Uterus (tissue), 4 donors: ENCODE results near the gene ZBTB7C. TPM values are rescaled to one million over a fixed set of nuclear protein-coding genes. Genes with fewer than 3 reads are reported as not detected.

Source experiments
- DNase-seq, 2 donors: peaks; one replicate each; pipeline ENCODE4 v3.0.0-alpha.2; 2019 to 2020
- H3K27ac ChIP-seq, 2 donors: fragments of 200-600 bp; sonication (generic); 1 replicate in 1 of 2; 2 replicates in 1 of 2; pipeline ENCODE4 v1.5.1; 2016 to 2018
- H3K27me3 ChIP-seq, 2 donors: fragments of 200-600 bp; sonication (generic); one replicate each; pipeline ENCODE4 v1.5.1; 2018 to 2019; ENCODE audit warnings: control low read depth in 1 of 2
- H3K36me3 ChIP-seq, 2 donors: fragments of 200-600 bp; sonication (generic); one replicate each; pipeline ENCODE4 v1.5.1; 2019; ENCODE audit warnings: control low read depth in 1 of 2
- H3K4me1 ChIP-seq, 2 donors: fragments of 200-600 bp; sonication (generic); one replicate each; pipeline ENCODE4 v1.5.1; 2018 to 2019; ENCODE audit warnings: control low read depth in 1 of 2
- H3K4me3 ChIP-seq, 2 donors: fragments of 200-600 bp; sonication (generic); 1 replicate in 1 of 2; 2 replicates in 1 of 2; pipeline ENCODE4 v1.5.1; 2018 to 2019; ENCODE audit warnings: mild to moderate bottlenecking in 1 of 2
- H3K9me3 ChIP-seq, 2 donors: fragments of 200-600 bp; sonication (generic); one replicate each; pipeline ENCODE4 v1.5.1; 2019; ENCODE audit warnings: control low read depth in 1 of 2
- CTCF ChIP-seq, 4 experiments: fragments of 200-600 bp in 2 of 4; fragments of 450-650 bp in 2 of 4; sonication (generic) in 2 of 4; IDR thresholded peaks; one replicate each; pipeline ENCODE4 v1.5.1; 2016 to 2019; ENCODE audit warnings: antibody characterized with exemption in 4 of 4, mild to moderate bottlenecking in 2 of 4, moderate library complexity in 1 of 4
- POLR2A ChIP-seq, 2 donors: fragments of 450-650 bp; IDR thresholded peaks; one replicate each; pipeline ENCODE4 v1.6.1; 2016; ENCODE audit warnings: antibody characterized with exemption in 2 of 2, mild to moderate bottlenecking in 1 of 2, moderate library complexity in 1 of 2
- intact Hi-C: fragments of 100-400 bp; cut with DNase I; formaldehyde crosslinking; loops from one replicate; pipeline ENCODE4 v1.15.1; 2023; ENCODE audit warnings: low total_unique reads
- total RNA-seq, 4 donors: library from RNA; depleted of rRNA in 3 of 4; stranded (reverse); fragments of >200 nt in 3 of 4; gene quantifications; one replicate each; pipeline versions ENCODE4 v1.1.0 to v1.2.4, GENCODE V29; 2014 to 2023
- donor health status: DM: yes; HTN: yes; CAD: no.

The ZBTB7C gene
- total RNA-seq, 4 donors from 2014 or later = 1.0 to 11.2 (median 7.9) TPM

GRCh38 chr18:48256848-48257247 is 152.3 kb downstream of the ZBTB7C start:
- DNase-seq = no peak
- no peaks in the 10 kb centered on the region for H3K4me1 ChIP-seq
- H3K27me3 ChIP-seq = no peaks in the 10 kb centered on the region
- no peak overlapping the region for H3K27ac ChIP-seq
- H3K9me3 ChIP-seq = no peaks in the 10 kb centered on the region
- no peaks in the 10 kb centered on the region for H3K36me3 ChIP-seq
- no peak overlapping the region for H3K4me3 ChIP-seq
- intact Hi-C loops = no loop called here
- TF ChIP-seq POLR2A (IDR thresholded peaks at IDR 0.05) (no peak), CTCF (IDR thresholded peaks at IDR 0.05) (no peak)

- no peaks in the 10 kb centered on the region for H3K4me1 ChIP-seq
- H3K27ac ChIP-seq = no peak overlapping the region
- no peak for TF ChIP-seq CTCF (IDR thresholded peaks at IDR 0.05)
- TF ChIP-seq POLR2A (IDR thresholded peaks at IDR 0.05) = no peak
- H3K4me3 ChIP-seq = no peak overlapping the region
- H3K9me3 ChIP-seq = no peaks in the 10 kb centered on the region
- H3K27me3 ChIP-seq = no peaks in the 10 kb centered on the region
- no peaks in the 10 kb centered on the region for H3K36me3 ChIP-seq
- intact Hi-C loops = no loop called here
- no peak for DNase-seq
Observed at GRCh38 chr18:48254077-48254602, 155.0 kb downstream of the ZBTB7C start.

GRCh38 chr18:48252525-48252924 is 156.7 kb downstream of the ZBTB7C start:
- DNase-seq = no peak
- intact Hi-C loops = no loop called here
- H3K36me3 ChIP-seq = no peaks in the 10 kb centered on the region
- no peak overlapping the region for H3K27ac ChIP-seq
- TF ChIP-seq CTCF (IDR thresholded peaks at IDR 0.05) = no peak
- TF ChIP-seq POLR2A (IDR thresholded peaks at IDR 0.05) = no peak
- H3K27me3 ChIP-seq = no peaks in the 10 kb centered on the region
- no peaks in the 10 kb centered on the region for H3K9me3 ChIP-seq
- H3K4me3 ChIP-seq = no peak overlapping the region
- no peaks in the 10 kb centered on the region for H3K4me1 ChIP-seq

GRCh38 chr18:48250918-48251317 is 158.3 kb downstream of the ZBTB7C start:
- TF ChIP-seq CTCF (IDR thresholded peaks at IDR 0.05) (no peak), POLR2A (IDR thresholded peaks at IDR 0.05) (no peak)
- no peaks in the 10 kb centered on the region for H3K27me3 ChIP-seq
- H3K4me3 ChIP-seq = no peak overlapping the region
- no peaks in the 10 kb centered on the region for H3K9me3 ChIP-seq
- intact Hi-C loops = no loop called here
- no peak for DNase-seq
- H3K27ac ChIP-seq = no peak overlapping the region
- no peaks in the 10 kb centered on the region for H3K4me1 ChIP-seq
- H3K36me3 ChIP-seq = no peaks in the 10 kb centered on the region

GRCh38 chr18:48250362-48250907 is 158.7 kb downstream of the ZBTB7C start:
- Histone ChIP-seq H3K4me3 (no peak overlapping the region), H3K27me3 (no peaks in the 10 kb centered on the region), H3K27ac (no peak overlapping the region), H3K9me3 (no peaks in the 10 kb centered on the region), H3K36me3 (no peaks in the 10 kb centered on the region), H3K4me1 (no peaks in the 10 kb centered on the region)
- TF ChIP-seq POLR2A (IDR thresholded peaks at IDR 0.05) (no peak), CTCF (IDR thresholded peaks at IDR 0.05) (no peak)
- DNase-seq = no peak
- intact Hi-C loops = no loop called here
